ENCODE data around the gene NBPF12. TPM values are rescaled to one million over a fixed set of nuclear protein-coding genes. Genes with fewer than 3 reads are reported as not detected.
A peak's percentile ranks its signal among the peaks of the same experiment; 100 is the strongest.
"Not testable (repeated sequence)": the region's sequence is repeated elsewhere in the genome, so short reads cannot be mapped to it uniquely, and the experiment has no call there.

The NBPF12 gene, protein sequence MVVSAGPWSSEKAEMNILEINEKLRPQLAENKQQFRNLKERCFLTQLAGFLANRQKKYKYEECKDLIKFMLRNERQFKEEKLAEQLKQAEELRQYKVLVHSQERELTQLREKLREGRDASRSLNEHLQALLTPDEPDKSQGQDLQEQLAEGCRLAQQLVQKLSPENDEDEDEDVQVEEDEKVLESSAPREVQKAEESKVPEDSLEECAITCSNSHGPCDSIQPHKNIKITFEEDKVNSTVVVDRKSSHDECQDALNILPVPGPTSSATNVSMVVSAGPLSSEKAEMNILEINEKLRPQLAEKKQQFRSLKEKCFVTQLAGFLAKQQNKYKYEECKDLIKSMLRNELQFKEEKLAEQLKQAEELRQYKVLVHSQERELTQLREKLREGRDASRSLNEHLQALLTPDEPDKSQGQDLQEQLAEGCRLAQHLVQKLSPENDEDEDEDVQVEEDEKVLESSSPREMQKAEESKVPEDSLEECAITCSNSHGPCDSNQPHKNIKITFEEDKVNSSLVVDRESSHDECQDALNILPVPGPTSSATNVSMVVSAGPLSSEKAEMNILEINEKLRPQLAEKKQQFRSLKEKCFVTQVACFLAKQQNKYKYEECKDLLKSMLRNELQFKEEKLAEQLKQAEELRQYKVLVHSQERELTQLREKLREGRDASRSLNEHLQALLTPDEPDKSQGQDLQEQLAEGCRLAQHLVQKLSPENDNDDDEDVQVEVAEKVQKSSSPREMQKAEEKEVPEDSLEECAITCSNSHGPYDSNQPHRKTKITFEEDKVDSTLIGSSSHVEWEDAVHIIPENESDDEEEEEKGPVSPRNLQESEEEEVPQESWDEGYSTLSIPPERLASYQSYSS (N-terminal part only)
- polyA plus RNA-seq (2013, experiment 1 of 2): 4.6 TPM
- 5.0 TPM for polyA plus RNA-seq (2013, experiment 2 of 2)

DNA sequence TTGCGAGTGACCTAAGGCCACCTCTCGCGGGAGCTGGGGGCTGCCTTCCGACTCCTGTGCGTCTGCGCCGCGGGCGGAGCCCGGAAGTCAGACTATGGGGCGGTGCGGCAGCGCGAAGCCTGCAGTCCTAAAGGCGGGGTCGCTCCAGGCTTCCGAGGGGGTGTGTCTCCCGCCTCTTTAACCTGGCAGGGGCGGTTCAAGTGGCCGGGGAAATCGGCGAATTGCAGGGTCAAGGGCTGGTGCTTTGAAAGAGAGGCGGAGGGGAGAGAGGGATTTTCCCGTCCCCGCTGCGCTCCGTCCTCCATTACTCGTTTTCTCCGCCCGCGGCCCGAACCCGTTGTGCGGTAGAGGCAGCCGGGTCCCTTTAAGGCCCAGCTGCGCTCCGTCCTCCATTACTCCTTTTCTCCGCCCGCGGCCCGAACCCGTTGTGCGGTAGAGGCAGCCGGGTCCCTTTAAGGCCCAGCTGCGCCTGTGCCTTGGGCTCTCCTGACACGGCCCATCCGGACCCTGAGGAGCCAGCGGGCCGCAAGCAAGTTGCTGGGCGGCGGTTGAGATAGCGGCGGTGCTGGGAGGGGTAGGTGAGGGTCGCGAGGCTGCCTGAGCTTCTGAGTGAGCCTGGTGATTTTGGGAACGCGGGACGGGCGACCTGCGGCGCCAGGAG lies at the start of gene NBPF12:
Gene NBPF12 (plus strand): TSS at position 83 of the 661 bp plus-strand sequence. CDS start 21,820 bp downstream, outside the sequence.
- peak within 1 kb of the TSS; percentile 76; the same call in 1 of the 2 replicates for H3K27ac ChIP-seq (ENCODE audit: low read depth, low read length)
- H3K36me3 ChIP-seq (ENCODE audit: insufficient read depth, low read length); H3K27me3 ChIP-seq (ENCODE audit: insufficient read depth, low read length); H3K9me3 ChIP-seq (ENCODE audit: insufficient read depth, low read depth, low read length); H3K4me1 ChIP-seq (ENCODE audit: insufficient read depth, low read length): not testable (repeated sequence)
- H3K9ac ChIP-seq (ENCODE audit: low read depth, low read length): peak within 1 kb of the TSS; percentile 77
- under 1% methylated on average over 53 of the region's 61 CpGs for WGBS
- H3K4me3 ChIP-seq (ENCODE audit: low read length): peak within 1 kb of the TSS; percentile 74

DNA sequence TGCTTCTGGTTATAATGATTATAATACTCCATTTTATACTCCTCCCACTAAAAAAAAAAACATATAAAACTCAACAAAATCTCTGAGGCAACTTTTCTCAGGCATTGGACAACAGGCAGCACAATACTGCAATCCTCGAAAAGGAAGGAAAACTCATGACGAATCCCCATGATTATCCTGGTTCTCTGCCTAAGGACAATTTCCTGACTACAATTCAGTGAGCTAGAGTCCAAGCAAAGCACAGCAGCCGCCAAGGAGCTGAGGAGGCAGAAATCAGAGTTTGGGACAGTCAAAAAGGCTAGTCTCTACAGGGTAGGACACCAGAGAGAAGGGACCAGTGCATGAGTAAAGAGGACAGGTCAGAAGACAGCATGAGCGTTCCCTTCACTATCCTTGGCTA lies 46.8 kb upstream of the NBPF12 start:
- WGBS: 100% methylated on average over 1 of the region's 4 CpGs
- not testable (repeated sequence) for H3K9me3 ChIP-seq (ENCODE audit: insufficient read depth, low read depth, low read length); H3K27ac ChIP-seq (ENCODE audit: low read depth, low read length); H3K27me3 ChIP-seq (ENCODE audit: insufficient read depth, low read length); H3K4me1 ChIP-seq (ENCODE audit: insufficient read depth, low read length); H3K4me3 ChIP-seq (ENCODE audit: low read length); H3K9ac ChIP-seq (ENCODE audit: low read depth, low read length); H3K36me3 ChIP-seq (ENCODE audit: insufficient read depth, low read length)

DNA sequence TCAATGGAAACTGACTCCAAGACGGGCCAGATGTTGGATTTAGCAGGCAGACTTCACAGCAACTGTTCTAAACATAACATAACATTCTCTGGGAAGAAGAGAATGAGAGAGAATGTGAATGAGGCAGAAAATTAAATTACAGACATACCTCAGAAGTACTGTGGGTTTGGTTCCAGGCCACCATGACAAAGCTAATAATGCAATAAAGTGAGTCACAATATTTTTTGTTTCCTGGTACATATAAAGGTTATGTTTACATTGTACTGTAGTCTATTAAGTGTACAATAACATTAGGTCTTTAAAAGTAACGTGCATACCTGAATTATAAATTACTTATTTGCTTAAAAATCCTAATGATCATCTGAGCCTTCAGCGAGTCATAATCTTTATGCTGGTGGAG lies 45.8 kb upstream of the NBPF12 start:
- H3K4me3 ChIP-seq (ENCODE audit: low read length); H3K36me3 ChIP-seq (ENCODE audit: insufficient read depth, low read length); H3K27ac ChIP-seq (ENCODE audit: low read depth, low read length); H3K9me3 ChIP-seq (ENCODE audit: insufficient read depth, low read depth, low read length); H3K9ac ChIP-seq (ENCODE audit: low read depth, low read length); H3K4me1 ChIP-seq (ENCODE audit: insufficient read depth, low read length); H3K27me3 ChIP-seq (ENCODE audit: insufficient read depth, low read length): not testable (repeated sequence)
- 100% methylated on average over 1 of the region's 3 CpGs for WGBS

DNA sequence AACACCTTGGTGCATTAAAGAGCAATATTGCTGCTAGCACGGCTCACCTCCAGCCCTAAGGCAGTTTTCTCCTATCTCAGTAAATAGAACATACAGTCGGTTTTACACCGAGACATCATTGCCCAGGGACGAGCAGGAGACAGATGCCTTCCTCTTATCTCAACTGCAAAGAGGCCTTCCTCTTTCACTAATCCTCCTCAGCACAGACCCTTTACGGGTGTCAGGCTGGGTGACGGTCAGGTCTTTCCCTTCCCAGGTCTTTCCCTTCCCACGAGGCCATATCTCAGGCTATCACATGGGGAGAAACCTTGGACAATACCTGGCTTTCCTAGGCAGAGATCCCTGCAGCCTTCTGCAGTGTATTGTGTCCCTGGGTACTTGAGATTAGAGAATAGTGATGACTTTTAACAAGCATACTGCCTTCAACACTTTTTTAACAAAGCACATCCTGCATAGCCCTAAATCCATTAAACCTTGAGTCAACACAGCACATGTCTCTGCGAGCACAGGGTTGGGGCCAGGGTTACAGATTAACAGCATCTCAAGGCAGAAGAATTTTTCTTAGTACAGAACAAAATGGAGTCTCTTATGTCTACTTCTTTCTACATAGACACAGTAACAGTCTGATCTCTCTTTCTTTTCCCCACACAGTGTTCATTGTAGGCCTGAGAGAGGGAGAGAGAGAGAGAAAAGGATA lies 30.4 kb upstream of the NBPF12 start:
- not testable (repeated sequence) for H3K27ac ChIP-seq (ENCODE audit: low read depth, low read length)

DNA sequence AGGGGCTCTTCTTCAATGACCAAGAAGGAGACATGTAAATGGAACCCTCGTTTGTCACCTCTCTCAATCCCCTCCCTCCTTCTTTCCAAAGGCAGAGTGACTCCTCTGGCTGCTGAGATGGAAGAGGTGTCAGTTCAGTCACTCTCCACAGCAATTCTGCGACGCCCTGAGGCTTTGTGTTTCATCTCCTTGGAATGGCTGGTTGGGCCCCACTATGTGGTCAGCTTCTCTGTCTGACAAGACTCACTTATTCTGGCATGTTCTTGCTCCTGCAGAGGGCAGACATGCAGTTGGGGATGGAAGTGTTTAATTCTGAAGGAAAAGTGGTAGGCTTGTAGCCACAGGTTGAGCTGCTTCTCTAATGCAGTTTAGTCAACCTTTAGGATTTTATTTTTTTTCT lies 25.1 kb upstream of the NBPF12 start:
- H3K27me3 ChIP-seq (ENCODE audit: insufficient read depth, low read length); H3K4me1 ChIP-seq (ENCODE audit: insufficient read depth, low read length); H3K4me3 ChIP-seq (ENCODE audit: low read length); H3K27ac ChIP-seq (ENCODE audit: low read depth, low read length); H3K9me3 ChIP-seq (ENCODE audit: insufficient read depth, low read depth, low read length); H3K36me3 ChIP-seq (ENCODE audit: insufficient read depth, low read length); H3K9ac ChIP-seq (ENCODE audit: low read depth, low read length): not testable (repeated sequence)
- WGBS: 31% methylated on average over 3 of the region's 3 CpGs

More for the DNA sequence above, 30.4 kb upstream of the NBPF12 start:
- not testable (repeated sequence) for H3K36me3 ChIP-seq (ENCODE audit: insufficient read depth, low read length); H3K4me1 ChIP-seq (ENCODE audit: insufficient read depth, low read length); H3K27me3 ChIP-seq (ENCODE audit: insufficient read depth, low read length); H3K9me3 ChIP-seq (ENCODE audit: insufficient read depth, low read depth, low read length); H3K9ac ChIP-seq (ENCODE audit: low read depth, low read length); H3K4me3 ChIP-seq (ENCODE audit: low read length)
- WGBS: 85% methylated on average over 4 of the region's 8 CpGs

DNA sequence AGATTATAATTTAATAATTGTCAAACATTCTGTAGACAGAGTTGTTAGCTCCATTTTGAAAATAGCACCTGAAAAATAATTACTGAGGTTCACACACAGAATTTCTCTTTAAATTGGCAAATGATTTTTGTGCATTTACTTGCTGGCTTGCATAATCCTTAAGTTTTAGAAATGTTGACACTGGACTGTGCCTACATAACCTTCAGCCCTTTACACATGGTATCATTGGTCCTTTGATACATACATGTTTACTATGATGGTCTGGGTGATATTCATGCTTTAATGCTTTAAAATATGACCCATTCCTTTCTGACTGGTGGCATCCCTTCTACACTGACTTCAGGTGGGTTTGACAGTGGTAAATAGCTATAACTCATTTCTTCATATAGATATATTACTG lies 17.3 kb upstream of the NBPF12 start:
- H3K4me3 ChIP-seq (ENCODE audit: low read length); H3K9me3 ChIP-seq (ENCODE audit: insufficient read depth, low read depth, low read length); H3K36me3 ChIP-seq (ENCODE audit: insufficient read depth, low read length); H3K4me1 ChIP-seq (ENCODE audit: insufficient read depth, low read length); H3K9ac ChIP-seq (ENCODE audit: low read depth, low read length); H3K27ac ChIP-seq (ENCODE audit: low read depth, low read length); H3K27me3 ChIP-seq (ENCODE audit: insufficient read depth, low read length): not testable (repeated sequence)

DNA sequence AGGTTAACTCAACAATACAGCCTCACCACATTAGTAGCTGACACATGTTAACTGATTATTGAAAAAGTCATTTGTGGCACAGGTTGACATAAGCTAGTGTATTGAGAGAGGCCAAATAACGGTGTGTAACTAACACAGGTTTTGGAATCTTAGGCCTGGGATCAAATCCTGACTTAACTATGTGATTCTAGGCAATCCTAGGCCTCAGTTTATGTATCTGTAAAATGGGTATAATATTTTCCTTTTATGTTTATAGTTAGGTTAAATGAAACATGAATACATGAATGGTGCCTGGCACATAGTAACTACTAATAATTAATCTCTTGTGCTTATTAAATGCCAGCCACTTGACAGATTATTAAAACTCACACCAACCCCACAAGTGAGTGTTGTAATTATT lies 15.5 kb upstream of the NBPF12 start:
- not testable (repeated sequence) for H3K27me3 ChIP-seq (ENCODE audit: insufficient read depth, low read length); H3K36me3 ChIP-seq (ENCODE audit: insufficient read depth, low read length); H3K9ac ChIP-seq (ENCODE audit: low read depth, low read length); H3K27ac ChIP-seq (ENCODE audit: low read depth, low read length); H3K9me3 ChIP-seq (ENCODE audit: insufficient read depth, low read depth, low read length); H3K4me1 ChIP-seq (ENCODE audit: insufficient read depth, low read length); H3K4me3 ChIP-seq (ENCODE audit: low read length)
- 92% methylated on average over 1 of the region's 1 CpG for WGBS

DNA sequence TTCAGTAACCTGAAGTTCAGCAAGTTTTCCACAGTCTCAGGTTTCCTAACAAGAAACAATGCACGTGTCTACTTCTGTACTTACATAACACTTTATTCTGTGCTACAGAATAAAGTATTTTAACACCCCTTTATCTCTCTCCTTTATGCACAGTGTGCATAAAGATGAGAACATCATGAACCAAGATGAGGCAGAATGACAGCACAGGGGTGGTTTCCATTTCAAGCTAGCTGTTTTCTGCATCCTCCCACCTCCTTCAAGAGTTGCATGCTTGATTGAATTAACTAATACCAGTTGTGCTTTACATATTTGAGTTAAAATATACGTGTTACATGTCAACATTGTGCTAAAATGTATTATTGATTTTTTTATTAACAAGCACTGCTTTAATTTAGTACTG lies 14.0 kb upstream of the NBPF12 start:
- not testable (repeated sequence) for H3K9ac ChIP-seq (ENCODE audit: low read depth, low read length); H3K36me3 ChIP-seq (ENCODE audit: insufficient read depth, low read length); H3K27ac ChIP-seq (ENCODE audit: low read depth, low read length); H3K27me3 ChIP-seq (ENCODE audit: insufficient read depth, low read length); H3K4me3 ChIP-seq (ENCODE audit: low read length); H3K9me3 ChIP-seq (ENCODE audit: insufficient read depth, low read depth, low read length); H3K4me1 ChIP-seq (ENCODE audit: insufficient read depth, low read length)
- WGBS: 100% methylated on average over 1 of the region's 2 CpGs

DNA sequence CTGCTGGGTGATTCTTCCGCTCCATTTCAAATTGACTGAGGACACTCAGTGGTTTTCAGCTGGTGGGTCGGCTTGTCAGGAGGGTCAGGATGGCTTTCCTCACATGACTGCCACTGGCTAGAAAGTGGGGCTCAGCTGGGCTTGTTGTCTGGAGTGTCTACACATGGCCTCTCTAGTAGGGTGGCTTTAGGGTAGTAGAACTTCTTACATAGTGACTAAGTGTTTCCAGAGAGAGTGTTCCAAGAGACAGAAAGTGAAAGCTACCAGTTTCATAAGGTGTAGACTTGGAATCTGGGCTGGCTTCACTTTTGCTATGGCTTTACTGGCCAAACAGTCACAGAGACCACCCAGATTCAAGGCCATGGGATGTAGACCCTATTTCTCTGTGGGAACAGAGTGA lies 11.7 kb upstream of the NBPF12 start:
- H3K9me3 ChIP-seq (ENCODE audit: insufficient read depth, low read depth, low read length); H3K36me3 ChIP-seq (ENCODE audit: insufficient read depth, low read length); H3K4me3 ChIP-seq (ENCODE audit: low read length); H3K27me3 ChIP-seq (ENCODE audit: insufficient read depth, low read length); H3K4me1 ChIP-seq (ENCODE audit: insufficient read depth, low read length); H3K27ac ChIP-seq (ENCODE audit: low read depth, low read length); H3K9ac ChIP-seq (ENCODE audit: low read depth, low read length): not testable (repeated sequence)
- WGBS: 100% methylated on average over 2 of the region's 2 CpGs

DNA sequence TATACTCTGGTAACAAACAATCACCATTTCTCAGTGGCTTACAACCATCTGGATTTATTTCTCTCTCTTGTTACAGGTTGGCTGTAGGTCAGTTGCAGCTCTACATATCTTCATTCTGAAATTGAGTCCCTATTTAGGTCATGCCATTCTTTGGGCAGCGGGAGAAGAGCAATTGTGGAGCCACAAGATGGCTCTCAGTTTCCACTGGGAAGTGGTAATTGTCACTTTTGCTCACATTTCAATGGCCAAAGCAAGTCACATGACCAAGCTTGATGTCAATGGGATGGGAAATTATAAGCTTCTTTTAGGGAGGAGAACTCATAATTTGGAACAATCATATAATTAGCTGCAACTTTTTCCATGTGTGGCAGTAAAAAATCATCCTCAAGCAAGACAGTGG lies 7.9 kb upstream of the NBPF12 start:
- 100% methylated on average over 1 of the region's 1 CpG for WGBS
- not testable (repeated sequence) for H3K27me3 ChIP-seq (ENCODE audit: insufficient read depth, low read length); H3K4me1 ChIP-seq (ENCODE audit: insufficient read depth, low read length); H3K27ac ChIP-seq (ENCODE audit: low read depth, low read length); H3K9me3 ChIP-seq (ENCODE audit: insufficient read depth, low read depth, low read length); H3K36me3 ChIP-seq (ENCODE audit: insufficient read depth, low read length); H3K4me3 ChIP-seq (ENCODE audit: low read length); H3K9ac ChIP-seq (ENCODE audit: low read depth, low read length)
